Osteoblast (primary cell): Measurements from ENCODE around the gene KRTAP10-1. TPM values are rescaled to one million over a fixed set of nuclear protein-coding genes. Genes with fewer than 3 reads are reported as not detected.

Experiments
- DNase-seq: peaks from one replicate; pipeline ENCODE4 v3.0.0; 2011; ENCODE audit warnings: low spot score, mixed read lengths; ENCODE audit not compliant: insufficient read length; ENCODE audit errors: missing footprints
- H2AFZ ChIP-seq: 2 replicates; pipeline ENCODE4 v1.6.0; 2011; ENCODE audit warnings: mild to moderate bottlenecking, low read length
- H3K27ac ChIP-seq: 2 replicates; pipeline ENCODE4 v1.5.1; 2011; ENCODE audit warnings: mild to moderate bottlenecking, low read depth, low read length, moderate library complexity
- H3K27me3 ChIP-seq: 2 replicates; pipeline ENCODE4 v1.6.0; 2012; ENCODE audit warnings: mild to moderate bottlenecking, control low read depth, inconsistent platforms, low read length, moderate library complexity; ENCODE audit not compliant: insufficient read depth
- H3K36me3 ChIP-seq: 2 replicates; pipeline ENCODE4 v1.5.1; 2011; ENCODE audit warnings: mild to moderate bottlenecking, low read length, control low read depth, moderate library complexity; ENCODE audit not compliant: insufficient read depth
- H3K4me1 ChIP-seq: 2 replicates; pipeline ENCODE4 v1.5.1; 2011; ENCODE audit warnings: mild to moderate bottlenecking, low read length, control low read depth, moderate library complexity; ENCODE audit not compliant: insufficient read depth
- H3K4me2 ChIP-seq: 2 replicates; pipeline ENCODE4 v1.6.0; 2011; ENCODE audit warnings: mild to moderate bottlenecking, low read length; ENCODE audit not compliant: insufficient read depth
- H3K4me3 ChIP-seq: fragments of 200-600 bp; sonication (generic); 3 replicates; pipeline ENCODE4 v1.5.1; 2012; ENCODE audit warnings: mild to moderate bottlenecking, low read length, inconsistent platforms; ENCODE audit not compliant: insufficient read depth
- H3K79me2 ChIP-seq: 2 replicates; pipeline ENCODE4 v1.6.0; 2012; ENCODE audit warnings: mild to moderate bottlenecking, low read length, control low read depth, inconsistent platforms; ENCODE audit not compliant: insufficient read depth
- H3K9me3 ChIP-seq: 2 replicates; pipeline ENCODE4 v1.5.1; 2011; ENCODE audit warnings: low read depth, low read length, control low read depth
- H4K20me1 ChIP-seq: 2 replicates; pipeline ENCODE4 v1.6.0; 2012; ENCODE audit warnings: mild to moderate bottlenecking, low read length, control low read depth; ENCODE audit not compliant: insufficient read depth
- CTCF ChIP-seq: IDR thresholded peaks from 2 replicates; pipeline ENCODE4 v1.5.1; 2011; ENCODE audit warnings: mild to moderate bottlenecking, low read depth, low read length, moderate library complexity; ENCODE audit errors: extremely low read depth
- total RNA-seq: library from RNA; depleted of rRNA; stranded (reverse); fragments of >200 nt; gene quantifications from 2 replicates; pipeline ENCODE4 v1.2.3, GENCODE V29; 2012

Gene KRTAP10-1
- total RNA-seq, 1 donor = not detected

- no peak for TF ChIP-seq CTCF
- Histone ChIP-seq H3K4me1 (no peaks in the 10 kb centered on the region), H3K4me3 (no peak overlapping the region), H3K27me3 (no peaks in the 10 kb centered on the region), H3K36me3 (no peaks in the 10 kb centered on the region), H3K9me3 (no peaks in the 10 kb centered on the region), H3K4me2 (no peak overlapping the region), H4K20me1 (no peaks in the 10 kb centered on the region), H2AFZ (no peak overlapping the region), H3K27ac (no peak overlapping the region), H3K79me2 (no peaks in the 10 kb centered on the region)
- no peak for DNase-seq
Measured at GRCh38 chr21:44521301-44521927, 18.6 kb downstream of the KRTAP10-1 start.

- no peak for TF ChIP-seq CTCF
- no peaks in the 10 kb centered on the region for H3K9me3 ChIP-seq
Measured at GRCh38 chr21:44520326-44521300, 19.4 kb downstream of the KRTAP10-1 start.

GRCh38 chr21:44519346-44520325 lies 20.4 kb downstream of the KRTAP10-1 start:
- Histone ChIP-seq H3K36me3 (no peaks in the 10 kb centered on the region), H3K79me2 (no peaks in the 10 kb centered on the region), H3K9me3 (no peaks in the 10 kb centered on the region), H4K20me1 (no peaks in the 10 kb centered on the region), H3K4me3 (no peak overlapping the region), H3K4me1 (no peaks in the 10 kb centered on the region), H3K4me2 (no peak overlapping the region), H3K27ac (no peak overlapping the region), H3K27me3 (no peaks in the 10 kb centered on the region), H2AFZ (no peak overlapping the region)
- no peak for TF ChIP-seq CTCF
- DNase-seq = no peak

More at GRCh38 chr21:44520326-44521300, 19.4 kb downstream of the KRTAP10-1 start:
- Histone ChIP-seq H3K27me3 (no peaks in the 10 kb centered on the region), H2AFZ (no peak overlapping the region), H3K27ac (no peak overlapping the region), H3K79me2 (no peaks in the 10 kb centered on the region), H3K36me3 (no peaks in the 10 kb centered on the region), H3K4me1 (no peaks in the 10 kb centered on the region), H4K20me1 (no peaks in the 10 kb centered on the region), H3K4me3 (no peak overlapping the region), H3K4me2 (no peak overlapping the region)
- no peak for DNase-seq
